ENCODE results near the gene PHLPP1.

The PHLPP1 gene

GRCh38 chr18:62950246-62950645 is 234.9 kb downstream of the PHLPP1 start:
- peak in 1 of 4 experiments; percentile 13 for DNase-seq

- no peak for DNase-seq
These were observed 237.5 kb downstream of the PHLPP1 start for GRCh38 chr18:62952807-62953206.

- peak in 2 of 4 experiments; percentile 6 to 10 for DNase-seq
These were observed 238.3 kb downstream of the PHLPP1 start for GRCh38 chr18:62953663-62954062.

- no peak for DNase-seq
These were observed 239.0 kb downstream of the PHLPP1 start for GRCh38 chr18:62954366-62954765.

- DNase-seq, result peak; percentile 64 to 71 (median 66)
These were observed 242.6 kb downstream of the PHLPP1 start for GRCh38 chr18:62957885-62958472.

GRCh38 chr18:62959481-62959880 is 244.1 kb downstream of the PHLPP1 start:
- DNase-seq, result no peak

GRCh38 chr18:62963507-62963906 is 248.2 kb downstream of the PHLPP1 start:
- DNase-seq, result no peak

- DNase-seq, result no peak
These were observed 249.1 kb downstream of the PHLPP1 start for GRCh38 chr18:62964432-62964831.

- DNase-seq, result no peak
These were observed 251.7 kb downstream of the PHLPP1 start for GRCh38 chr18:62967089-62967488.

- DNase-seq, result no peak
These were observed 258.3 kb downstream of the PHLPP1 start for GRCh38 chr18:62973689-62974088.

GRCh38 chr18:62974388-62974787 is 259.0 kb downstream of the PHLPP1 start:
- DNase-seq, result no peak

- DNase-seq, result no peak
These were observed 259.8 kb downstream of the PHLPP1 start for GRCh38 chr18:62974928-62975675.

GRCh38 chr18:62975785-62976184 is 260.4 kb downstream of the PHLPP1 start:
- DNase-seq, result no peak

GRCh38 chr18:62976227-62976626 is 260.9 kb downstream of the PHLPP1 start:
- no peak for DNase-seq

- DNase-seq, result peak in 2 of 4 experiments; percentile 8 to 16
These were observed 262.2 kb downstream of the PHLPP1 start for GRCh38 chr18:62977512-62977911.

- DNase-seq, result no peak
These were observed 263.1 kb downstream of the PHLPP1 start for GRCh38 chr18:62978251-62979049.

GRCh38 chr18:62979176-62979575 is 263.8 kb downstream of the PHLPP1 start:
- peak; percentile 53 to 78 (median 66) for DNase-seq

- DNase-seq, result no peak
These were observed 264.6 kb downstream of the PHLPP1 start for GRCh38 chr18:62979900-62980299.

- DNase-seq, result peak in 1 of 4 experiments; percentile 16
These were observed 266.2 kb downstream of the PHLPP1 start for GRCh38 chr18:62981566-62981965.

- DNase-seq, result peak; percentile 44 to 68 (median 54)
These were observed 267.4 kb downstream of the PHLPP1 start for GRCh38 chr18:62982600-62983251.

GRCh38 chr18:62984656-62985315 is 269.4 kb downstream of the PHLPP1 start:
- no peak for DNase-seq

- DNase-seq, result no peak
These were observed 271.1 kb downstream of the PHLPP1 start for GRCh38 chr18:62986490-62986889.

Measured in suppressor macrophage (primary cell).